Left renal pelvis (tissue), 4 donors: ENCODE data around the gene MSRB1. TPM values are rescaled to one million over a fixed set of nuclear protein-coding genes. Genes with fewer than 3 reads are reported as not detected.
"Not testable (repeated sequence)": the region's sequence is repeated elsewhere in the genome, so short reads cannot be mapped to it uniquely, and the experiment has no call there.

ENCODE experiments used
- DNase-seq, 4 donors: peaks; one replicate each; pipeline ENCODE4 v3.0.0-alpha.2; 2013; ENCODE audit warnings: low read depth in 4 of 4, low spot score in 3 of 4
- polyA plus RNA-seq, 4 donors: library from polyadenylated mRNA; unstranded; fragments of 120-200 nt; gene quantifications; one replicate each; pipeline ENCODE4 v1.2.1, GENCODE V29; 2013; ENCODE audit not compliant: insufficient read length in 4 of 4

Gene MSRB1
- polyA plus RNA-seq, 4 donors, result 12.7 to 78.7 (median 58.5) TPM

- DNase-seq, result not testable (repeated sequence)
These were observed 19.5 kb upstream of the MSRB1 start for GRCh38 chr16:1962161-1963153.

- DNase-seq, result no peak
These were observed 18.7 kb upstream of the MSRB1 start for GRCh38 chr16:1961651-1962067.

DNA sequence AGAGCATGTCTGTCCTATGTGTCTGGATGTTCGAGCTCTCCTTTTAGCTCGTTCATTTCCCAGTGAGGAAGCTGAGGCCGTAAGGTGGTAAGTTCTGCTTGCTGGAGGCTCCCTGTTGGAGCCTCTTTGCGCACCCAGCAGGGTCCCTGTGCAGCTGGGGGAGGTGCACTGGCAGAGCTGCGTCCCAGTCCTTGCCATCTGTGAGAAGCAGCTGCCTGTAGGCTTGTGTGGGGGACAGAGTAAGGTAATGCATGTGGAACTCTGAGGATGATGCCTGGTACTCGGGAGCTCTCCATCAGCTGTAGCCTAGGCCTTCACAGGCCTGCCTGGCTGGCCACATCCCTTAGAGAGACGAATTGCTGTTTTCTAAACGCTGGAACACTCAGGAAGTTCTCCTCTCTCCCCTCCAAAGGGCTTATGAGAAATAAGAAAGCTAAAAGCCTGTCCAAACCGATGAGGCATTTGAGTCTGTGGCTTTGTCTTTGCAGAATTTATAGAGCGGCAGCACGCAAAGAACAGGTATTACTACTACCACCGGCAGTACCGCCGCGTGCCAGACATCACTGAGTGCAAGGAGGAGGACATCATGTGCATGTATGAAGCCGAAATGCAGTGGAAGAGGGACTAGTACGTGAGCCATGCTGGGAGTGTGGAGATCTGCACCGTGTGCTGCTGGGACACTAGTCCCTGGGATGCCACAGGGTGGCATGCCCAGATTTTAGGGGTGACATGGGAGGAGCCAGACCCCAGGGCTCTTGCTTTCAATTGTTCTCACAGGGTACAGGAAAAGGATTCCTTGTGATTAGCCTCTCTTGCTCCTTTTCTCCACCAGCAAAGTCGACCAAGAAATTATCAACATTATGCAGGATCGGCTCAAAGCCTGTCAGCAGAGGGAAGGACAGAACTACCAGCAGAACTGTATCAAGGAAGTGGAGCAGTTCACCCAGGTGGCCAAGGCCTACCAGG, 17.9 kb upstream of the MSRB1 start:
- DNase-seq, result no peak

DNA sequence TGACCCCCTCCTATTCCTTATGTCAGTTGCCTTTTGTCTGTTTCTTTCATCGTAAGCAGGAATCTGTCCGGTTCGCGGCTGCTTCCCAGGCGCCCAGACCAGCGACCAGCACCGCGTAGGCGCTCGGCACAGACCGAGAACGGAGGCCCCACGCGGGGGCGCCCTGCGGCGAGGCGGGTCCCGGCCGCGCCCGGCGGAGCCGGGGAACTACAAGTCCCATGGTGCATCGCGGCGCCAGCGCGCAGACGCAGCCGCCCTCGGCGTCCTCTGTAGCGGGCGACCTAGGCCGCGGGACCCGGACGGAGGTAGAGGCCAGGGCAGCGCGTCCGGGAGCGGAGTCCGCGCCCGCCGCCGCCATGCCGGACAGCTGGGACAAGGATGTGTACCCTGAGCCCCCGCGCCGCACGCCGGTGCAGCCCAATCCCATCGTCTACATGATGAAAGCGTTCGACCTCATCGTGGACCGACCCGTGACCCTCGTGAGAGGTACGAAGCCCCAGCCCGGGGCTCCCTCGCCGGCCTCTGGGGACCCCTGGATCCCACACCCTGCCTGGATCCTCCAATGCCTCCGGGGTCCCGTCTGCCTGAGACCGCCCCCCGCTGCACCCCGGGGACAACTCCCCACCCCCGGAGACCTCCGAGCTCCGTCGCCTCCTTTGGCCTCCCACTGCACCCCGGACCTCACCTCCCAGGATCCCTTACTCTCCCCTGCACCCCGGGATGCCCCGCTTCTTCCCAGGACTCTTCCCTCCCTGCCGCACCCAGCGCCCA, 16.5 kb upstream of the MSRB1 start, which contains the start of gene NDUFB10:
Gene NDUFB10, plus strand, starts transcription at position 270 of the 771 bp plus-strand sequence. Its CDS starts 87 bp downstream, at position 357.
- DNase-seq, result peak in 3 of 4 donors; percentile 77 to 83 (median 78)

- no peak for DNase-seq
These were observed 15.8 kb upstream of the MSRB1 start for GRCh38 chr16:1958715-1959268.

- DNase-seq, result not testable (repeated sequence)
These were observed 15.1 kb upstream of the MSRB1 start for GRCh38 chr16:1958143-1958491.

GRCh38 chr16:1957434-1958142, 14.6 kb upstream of the MSRB1 start:
- not testable (repeated sequence) for DNase-seq

- no peak for DNase-seq
These were observed 10.7 kb upstream of the MSRB1 start for GRCh38 chr16:1953734-1954133.

- DNase-seq, result no peak
These were observed 7.6 kb upstream of the MSRB1 start for GRCh38 chr16:1950559-1950958.

DNA sequence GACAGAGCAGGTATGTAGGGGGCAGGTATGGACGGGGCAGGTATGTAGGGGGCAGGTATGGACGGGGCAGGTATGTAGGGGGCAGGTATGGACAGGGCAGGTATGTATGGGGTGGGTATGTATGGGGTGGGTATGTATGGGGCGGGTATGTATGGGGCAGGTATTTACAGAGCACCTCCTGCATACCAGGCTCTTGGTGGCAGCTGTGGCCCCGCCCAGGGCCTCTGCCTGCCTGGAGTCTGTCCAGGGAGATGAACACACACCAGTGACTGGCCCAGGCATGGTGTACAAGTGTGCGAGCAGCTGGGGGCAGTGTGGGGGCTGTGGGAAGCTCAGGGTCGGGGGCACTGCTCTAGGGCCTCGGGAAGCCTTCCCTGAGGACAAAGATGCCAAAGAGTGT, 7.0 kb upstream of the MSRB1 start:
- DNase-seq, result no peak

DNA sequence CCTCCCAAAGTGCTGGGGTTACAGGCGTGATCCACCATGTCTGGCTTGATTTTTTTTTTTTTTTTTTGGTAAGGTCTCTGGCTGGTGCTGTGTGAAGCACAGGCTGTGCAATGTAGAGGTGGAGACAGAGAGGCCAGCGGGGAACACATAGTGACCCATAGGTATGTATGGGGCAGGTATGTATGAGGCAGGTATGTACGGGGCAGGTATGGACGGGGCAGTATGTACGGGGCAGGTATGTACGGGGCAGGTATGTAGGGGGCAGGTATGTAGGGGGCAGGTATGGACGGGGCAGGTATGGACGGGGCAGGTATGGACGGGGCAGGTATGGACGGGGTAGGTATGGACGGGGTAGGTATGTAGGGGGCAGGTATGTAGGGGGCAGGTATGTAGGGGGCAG, 6.5 kb upstream of the MSRB1 start:
- DNase-seq, result no peak

DNA sequence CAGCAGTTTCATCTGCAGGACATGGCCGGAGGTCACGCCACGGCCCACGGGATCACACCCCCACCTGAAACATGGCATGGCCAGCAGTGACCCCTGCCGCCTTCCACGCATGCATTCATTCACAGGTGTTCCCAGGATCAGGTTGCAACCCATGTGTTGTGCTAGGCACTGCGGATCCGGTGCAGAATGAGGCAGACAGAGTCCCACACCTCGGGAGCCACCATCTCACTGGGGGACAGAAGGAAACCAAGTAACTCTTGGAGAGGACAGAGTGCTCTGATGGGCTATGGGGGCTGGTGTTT, 4.3 kb upstream of the MSRB1 start:
- no peak for DNase-seq

GRCh38 chr16:1946495-1947368, 3.7 kb upstream of the MSRB1 start:
- DNase-seq, result no peak

- no peak for DNase-seq
These were observed 2.8 kb upstream of the MSRB1 start for GRCh38 chr16:1945559-1946391.

DNA sequence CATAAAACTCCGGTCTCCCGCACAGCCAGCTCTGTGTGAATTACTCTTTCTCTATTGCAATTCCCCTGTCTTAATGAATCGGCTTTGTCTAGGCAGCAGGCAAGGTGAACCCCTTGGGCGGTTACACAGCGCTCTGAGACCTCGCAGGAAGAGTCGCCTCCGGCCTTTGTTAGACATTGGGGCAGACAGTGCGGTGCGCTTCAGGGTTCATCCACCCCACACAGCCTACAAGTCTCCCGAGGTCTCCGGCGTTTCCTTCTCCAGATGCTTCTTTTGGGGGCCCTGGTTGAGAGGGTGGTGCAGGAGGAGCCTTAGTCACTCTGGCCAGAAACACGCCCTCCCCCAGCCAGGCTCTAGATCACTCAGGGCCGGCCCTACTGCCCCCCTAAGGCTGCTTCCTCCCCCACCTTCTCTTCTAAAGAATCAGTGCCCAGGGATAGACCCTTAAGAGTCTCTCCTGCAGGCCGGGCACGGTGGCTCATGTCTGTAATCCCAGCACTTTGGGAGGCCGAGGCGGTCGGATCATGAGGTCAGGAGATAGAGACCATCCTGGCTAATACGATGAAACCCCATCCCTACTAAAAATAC, 1.7 kb upstream of the MSRB1 start:
- DNase-seq, result no peak

DNA sequence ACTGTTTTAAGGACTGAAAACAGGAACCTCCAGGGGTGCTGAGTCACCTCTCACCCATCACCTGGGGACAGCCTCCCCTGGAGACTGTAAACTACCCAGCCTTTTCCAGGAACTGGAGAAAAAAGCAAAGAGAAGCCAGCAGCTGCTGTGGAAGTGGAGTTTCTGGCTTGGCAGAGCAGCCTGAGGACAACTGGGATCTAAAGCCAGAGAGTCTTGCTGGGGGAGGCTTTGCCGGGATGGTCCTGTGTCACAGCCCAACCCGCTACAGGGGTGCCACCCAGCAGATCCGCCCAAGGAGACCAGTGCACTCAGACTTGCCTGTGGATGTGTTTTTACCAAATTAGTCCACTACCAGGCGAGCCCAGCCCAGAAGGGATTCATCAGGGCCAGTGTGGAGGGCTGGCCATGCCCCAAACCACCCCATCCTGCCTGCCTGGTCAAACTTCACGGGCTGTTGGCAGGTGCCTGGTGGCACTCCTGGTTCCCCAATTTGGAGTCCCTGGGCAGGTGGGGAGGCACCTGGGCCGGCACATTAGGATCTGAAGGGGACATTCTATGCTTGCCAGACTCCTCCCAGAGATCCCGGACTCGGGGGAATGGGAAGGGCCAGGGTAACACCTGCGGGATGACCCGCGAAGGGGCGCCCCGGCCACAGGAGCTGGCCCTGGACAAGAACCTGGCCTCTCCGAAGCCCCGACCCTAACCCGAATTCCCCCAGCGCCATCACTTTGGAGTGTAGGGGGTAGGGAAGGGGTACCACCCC, 771 bp downstream of the MSRB1 start:
- no peak for DNase-seq
